ENCODE data around the gene RER1.
A peak's percentile ranks its signal among the peaks of the same experiment; 100 is the strongest.

The RER1 gene

DNA sequence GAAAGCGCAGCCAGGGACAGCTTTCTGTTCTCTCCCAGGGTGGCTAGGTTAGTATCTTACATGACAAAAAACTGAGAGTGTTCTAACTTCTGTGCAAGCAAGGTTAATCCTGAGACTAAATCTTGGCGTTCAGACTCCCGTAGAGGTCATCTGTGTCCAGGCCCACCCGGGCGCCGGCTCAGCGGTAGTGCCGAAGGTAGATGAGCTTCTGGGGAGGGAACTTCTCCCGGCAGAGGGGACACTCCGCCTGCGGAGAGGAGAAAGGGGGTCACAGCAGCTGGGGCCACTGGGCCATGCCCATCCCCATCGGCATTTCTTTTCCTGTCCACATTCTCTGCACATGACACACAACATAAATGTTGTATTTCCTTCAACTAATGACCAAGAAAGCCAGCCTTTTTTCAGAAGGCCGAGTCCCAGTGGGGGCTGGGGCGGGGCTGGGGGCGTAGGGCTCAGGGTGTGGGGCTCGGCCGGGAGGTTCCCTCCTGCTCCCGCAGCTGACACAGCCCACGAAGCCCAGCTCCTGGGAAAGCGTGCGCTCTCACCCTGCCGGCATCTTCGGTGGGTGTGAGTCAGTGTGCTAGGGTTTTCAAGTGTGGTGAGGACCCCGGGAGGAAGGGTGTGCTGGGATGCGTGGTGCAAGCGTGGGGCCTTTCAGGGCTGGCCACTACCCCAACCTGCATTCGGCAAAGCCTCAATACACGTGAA lies 14.1 kb downstream of the RER1 start:
- Histone ChIP-seq H3K36me3 (ENCODE audit: insufficient read depth, low read length) (peaks cover 89% of the 10 kb centered on the region), H3K9ac (ENCODE audit: low read depth, low read length) (no peak overlapping the region), H3K9me3 (ENCODE audit: insufficient read depth, low read depth, low read length) (no peaks in the 10 kb centered on the region), H3K4me1 (ENCODE audit: insufficient read depth, low read length) (no peaks in the 10 kb centered on the region), H3K27ac (ENCODE audit: low read depth, low read length) (no peak overlapping the region), H3K4me3 (ENCODE audit: low read length) (no peak overlapping the region), H3K27me3 (ENCODE audit: insufficient read depth, low read length) (no peaks in the 10 kb centered on the region)
- WGBS = 90% methylated on average over 27 of the region's 28 CpGs

DNA sequence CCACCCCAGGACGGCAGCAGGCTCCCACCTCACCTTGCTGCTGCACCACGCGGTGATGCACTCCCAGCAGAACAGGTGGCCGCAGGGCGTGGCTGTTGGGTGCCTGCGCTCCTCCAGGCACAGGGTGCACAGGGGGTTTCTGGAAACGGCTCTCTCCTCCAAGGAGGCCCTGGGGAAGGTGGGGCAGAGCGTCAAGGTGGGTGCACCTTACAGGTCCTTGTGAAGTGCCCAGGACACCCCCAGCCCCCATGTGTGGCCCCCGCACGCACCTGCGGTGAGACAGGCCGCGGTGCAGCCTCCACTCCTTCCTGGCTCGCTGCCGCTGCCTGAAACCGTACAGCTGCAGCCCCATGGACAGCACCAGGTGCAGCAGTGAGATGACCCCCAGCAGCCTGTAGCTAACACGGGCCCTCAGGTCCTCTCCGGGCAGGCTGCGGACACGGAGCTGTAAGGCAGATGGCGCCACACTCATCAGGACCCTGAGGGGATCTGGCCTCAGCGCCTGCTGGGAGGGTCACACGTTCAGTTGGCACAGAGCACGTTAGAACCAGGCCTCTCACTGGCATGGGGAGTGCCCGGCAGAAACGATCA lies 14.9 kb downstream of the RER1 start:
- Histone ChIP-seq H3K36me3 (ENCODE audit: insufficient read depth, low read length) (peaks cover 84% of the 10 kb centered on the region), H3K4me3 (ENCODE audit: low read length) (no peak overlapping the region), H3K4me1 (ENCODE audit: insufficient read depth, low read length) (no peaks in the 10 kb centered on the region), H3K9ac (ENCODE audit: low read depth, low read length) (no peak overlapping the region), H3K27ac (ENCODE audit: low read depth, low read length) (no peak overlapping the region), H3K9me3 (ENCODE audit: insufficient read depth, low read depth, low read length) (no peaks in the 10 kb centered on the region), H3K27me3 (ENCODE audit: insufficient read depth, low read length) (no peaks in the 10 kb centered on the region)
- whole genome bisulfite sequencing = 90% methylated on average over 26 of the region's 26 CpGs

DNA sequence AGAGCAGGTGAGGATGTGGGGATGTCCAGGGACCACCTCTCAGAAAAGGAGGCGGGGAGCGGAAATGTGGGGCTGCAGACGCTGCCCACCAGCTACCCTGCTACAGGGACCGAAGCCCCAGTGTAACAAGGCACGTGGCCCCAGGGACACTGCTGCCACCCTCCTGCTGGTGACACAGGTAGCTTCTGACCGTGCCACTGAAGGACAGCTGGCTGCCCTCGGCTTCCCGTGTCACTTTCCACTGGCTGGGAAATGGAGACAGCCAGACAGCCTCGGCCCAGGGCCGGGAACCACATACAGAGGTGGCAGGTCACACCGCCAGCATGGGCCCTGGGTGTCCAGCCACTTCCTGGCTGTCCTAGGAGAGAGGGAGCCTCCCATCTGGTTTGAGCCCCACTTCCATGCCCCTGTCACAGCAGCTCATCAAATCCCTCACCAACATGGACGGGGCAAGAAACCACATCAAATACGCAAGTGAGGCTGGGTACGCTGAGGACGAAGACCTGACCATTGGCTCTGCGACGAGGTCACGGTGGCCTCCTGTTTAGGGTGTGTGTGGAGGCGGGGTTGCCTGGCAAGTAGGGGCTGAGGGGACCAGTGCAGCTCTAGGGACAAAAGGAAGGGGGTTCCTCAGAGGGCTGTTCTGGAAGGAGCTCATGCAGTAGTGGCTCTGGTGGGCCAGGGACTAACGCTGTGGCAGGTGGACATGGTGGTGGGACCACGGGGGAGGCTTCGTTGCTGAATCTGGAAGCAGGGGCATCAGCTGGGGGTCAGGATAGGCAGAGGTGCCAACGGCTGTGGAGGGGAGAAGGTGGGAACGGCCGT lies 15.7 kb downstream of the RER1 start:
- Histone ChIP-seq H3K36me3 (ENCODE audit: insufficient read depth, low read length) (peaks cover 76% of the 10 kb centered on the region), H3K27me3 (ENCODE audit: insufficient read depth, low read length) (no peaks in the 10 kb centered on the region), H3K4me3 (ENCODE audit: low read length) (no peak overlapping the region), H3K9me3 (ENCODE audit: insufficient read depth, low read depth, low read length) (no peaks in the 10 kb centered on the region), H3K27ac (ENCODE audit: low read depth, low read length) (no peak overlapping the region), H3K4me1 (ENCODE audit: insufficient read depth, low read length) (no peaks in the 10 kb centered on the region), H3K9ac (ENCODE audit: low read depth, low read length) (no peak overlapping the region)
- 87% methylated on average over 25 of the region's 25 CpGs for WGBS

DNA sequence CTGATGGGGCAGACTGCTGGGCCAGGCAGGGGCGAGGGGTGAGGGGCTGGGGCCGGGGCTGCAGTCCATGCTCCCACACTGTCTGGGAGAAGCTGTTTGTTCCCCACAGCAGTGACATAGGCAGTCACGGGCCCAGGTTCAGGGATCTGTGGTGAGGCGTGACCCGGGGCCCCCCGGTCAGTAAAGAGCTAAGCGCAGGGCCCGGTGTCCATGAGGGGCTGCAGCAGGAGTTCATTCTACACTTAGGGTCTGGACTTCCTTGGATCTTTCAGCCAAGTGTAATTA lies 16.3 kb downstream of the RER1 start:
- WGBS = 93% methylated on average over 8 of the region's 8 CpGs
- H3K27me3 ChIP-seq (ENCODE audit: insufficient read depth, low read length) = no peaks in the 10 kb centered on the region
- no peaks in the 10 kb centered on the region for H3K9me3 ChIP-seq (ENCODE audit: insufficient read depth, low read depth, low read length)
- no peak overlapping the region for H3K27ac ChIP-seq (ENCODE audit: low read depth, low read length)
- no peaks in the 10 kb centered on the region for H3K4me1 ChIP-seq (ENCODE audit: insufficient read depth, low read length)
- H3K9ac ChIP-seq (ENCODE audit: low read depth, low read length) = no peak overlapping the region
- no peak overlapping the region for H3K4me3 ChIP-seq (ENCODE audit: low read length)
- H3K36me3 ChIP-seq (ENCODE audit: insufficient read depth, low read length) = peaks cover 70% of the 10 kb centered on the region

DNA sequence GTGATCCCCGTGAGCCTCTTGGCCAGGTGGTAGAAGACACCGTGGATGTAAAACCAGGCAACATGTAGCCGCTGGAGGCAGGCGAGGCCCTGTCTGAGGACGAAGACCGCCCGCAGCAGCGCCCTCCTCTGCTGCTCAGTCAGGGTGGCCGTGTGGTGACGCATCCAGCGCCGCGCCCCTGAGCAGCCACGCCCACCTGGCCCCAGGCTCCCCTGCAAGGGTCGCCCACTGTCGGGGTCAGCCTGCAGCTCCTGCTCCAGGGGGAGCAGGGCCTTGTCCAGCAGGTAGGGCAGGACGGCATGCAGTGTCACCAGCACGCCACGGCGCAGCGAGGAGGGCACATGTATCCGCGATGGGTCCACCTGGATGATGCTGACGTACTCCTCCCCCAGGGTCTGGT lies 16.8 kb downstream of the RER1 start:
- H3K9me3 ChIP-seq (ENCODE audit: insufficient read depth, low read depth, low read length) = no peaks in the 10 kb centered on the region
- peaks cover under 1% of the 10 kb centered on the region; the same call in 1 of the 2 replicates for H3K4me1 ChIP-seq (ENCODE audit: insufficient read depth, low read length)
- peaks cover 65% of the 10 kb centered on the region for H3K36me3 ChIP-seq (ENCODE audit: insufficient read depth, low read length)
- 93% methylated on average over 24 of the region's 24 CpGs for WGBS
- H3K27me3 ChIP-seq (ENCODE audit: insufficient read depth, low read length) = no peaks in the 10 kb centered on the region
- no peak overlapping the region for H3K4me3 ChIP-seq (ENCODE audit: low read length)
- H3K9ac ChIP-seq (ENCODE audit: low read depth, low read length) = no peak overlapping the region
- no peak overlapping the region for H3K27ac ChIP-seq (ENCODE audit: low read depth, low read length)

DNA sequence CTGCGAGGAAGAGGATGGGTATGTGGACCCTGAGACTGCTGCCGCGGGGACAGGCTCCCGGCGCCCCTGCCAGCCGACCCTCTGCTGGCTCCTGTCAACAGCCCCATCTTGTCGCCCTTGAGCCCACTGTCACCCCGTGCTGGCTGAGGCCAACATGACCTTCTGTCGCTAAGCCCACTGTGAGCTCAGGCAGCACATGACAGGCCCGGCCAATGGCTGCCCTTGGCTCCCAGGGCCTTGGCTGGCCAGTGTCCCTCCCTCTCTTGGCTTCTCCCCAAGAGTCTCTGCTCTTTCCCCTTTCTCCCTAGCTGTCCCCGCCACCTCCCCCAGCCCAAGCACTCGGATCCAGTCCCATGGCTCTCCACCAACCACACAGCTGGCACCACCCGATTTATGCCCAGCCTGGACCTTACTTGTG lies 17.2 kb downstream of the RER1 start:
- Histone ChIP-seq H3K9me3 (ENCODE audit: insufficient read depth, low read depth, low read length) (no peaks in the 10 kb centered on the region), H3K27me3 (ENCODE audit: insufficient read depth, low read length) (no peaks in the 10 kb centered on the region), H3K9ac (ENCODE audit: low read depth, low read length) (no peak overlapping the region), H3K4me1 (ENCODE audit: insufficient read depth, low read length) (peaks cover 5% of the 10 kb centered on the region; the same call in 1 of the 2 replicates), H3K27ac (ENCODE audit: low read depth, low read length) (no peak overlapping the region), H3K4me3 (ENCODE audit: low read length) (no peak overlapping the region), H3K36me3 (ENCODE audit: insufficient read depth, low read length) (peaks cover 61% of the 10 kb centered on the region)
- WGBS = 89% methylated on average over 13 of the region's 13 CpGs

DNA sequence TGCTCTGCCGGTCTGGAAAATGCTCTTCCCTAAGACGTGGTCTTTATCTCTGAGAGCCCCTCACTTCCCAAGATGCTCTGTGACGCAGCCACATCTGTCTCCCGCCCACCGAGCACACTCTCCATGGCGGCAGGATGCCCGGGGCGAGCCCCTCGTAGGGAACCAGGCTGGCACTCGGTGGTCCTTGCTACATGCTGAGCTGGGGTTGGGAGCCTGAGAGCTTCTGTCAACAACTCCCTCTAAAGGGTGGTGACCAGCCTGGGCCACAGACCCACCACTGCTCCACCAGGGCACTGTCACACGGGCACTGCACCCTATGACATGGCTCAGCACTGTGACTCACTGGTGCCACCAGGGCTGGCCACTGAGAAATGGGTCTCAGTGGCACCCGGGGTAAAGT lies 18.1 kb downstream of the RER1 start:
- 95% methylated on average over 12 of the region's 12 CpGs for WGBS
- H3K27me3 ChIP-seq (ENCODE audit: insufficient read depth, low read length) = no peaks in the 10 kb centered on the region
- H3K9me3 ChIP-seq (ENCODE audit: insufficient read depth, low read depth, low read length) = no peaks in the 10 kb centered on the region
- H3K9ac ChIP-seq (ENCODE audit: low read depth, low read length) = no peak overlapping the region
- peaks cover 10% of the 10 kb centered on the region for H3K4me1 ChIP-seq (ENCODE audit: insufficient read depth, low read length)
- H3K36me3 ChIP-seq (ENCODE audit: insufficient read depth, low read length) = peaks cover 52% of the 10 kb centered on the region
- no peak overlapping the region for H3K4me3 ChIP-seq (ENCODE audit: low read length)
- H3K27ac ChIP-seq (ENCODE audit: low read depth, low read length) = no peak overlapping the region

DNA sequence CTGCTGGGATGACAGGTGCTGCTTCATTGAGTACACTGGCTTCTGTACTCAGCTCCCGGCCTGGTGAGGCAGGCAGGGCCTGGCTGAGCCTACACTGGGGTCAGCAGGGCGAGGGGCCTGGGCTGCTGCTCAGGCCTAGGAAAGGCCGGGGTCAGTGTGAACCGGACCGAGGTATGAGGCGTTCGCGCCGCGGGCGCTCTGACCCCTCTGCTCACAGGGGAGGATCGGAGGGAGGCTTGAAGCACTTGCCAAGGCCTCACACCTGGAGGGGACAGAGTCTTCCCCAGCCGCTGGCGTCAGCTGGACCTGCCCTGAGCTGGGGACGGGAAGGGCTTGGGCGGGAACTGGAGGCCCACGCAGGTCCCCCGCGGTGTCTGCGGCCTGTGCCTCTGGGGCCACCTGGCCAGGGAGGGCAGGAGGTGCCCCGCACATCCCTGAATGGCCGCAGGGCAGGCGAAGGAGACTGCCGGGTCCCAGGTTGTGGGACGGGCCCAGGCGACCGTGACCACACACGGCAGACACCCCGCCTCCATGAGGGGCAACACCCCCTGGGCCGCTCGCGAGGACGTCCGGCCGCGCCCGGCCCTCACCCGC lies 20.3 kb downstream of the RER1 start:
- H3K9me3 ChIP-seq (ENCODE audit: insufficient read depth, low read depth, low read length) = no peaks in the 10 kb centered on the region
- H3K4me1 ChIP-seq (ENCODE audit: insufficient read depth, low read length) = peaks cover 10% of the 10 kb centered on the region
- H3K9ac ChIP-seq (ENCODE audit: low read depth, low read length) = peak overlapping the region; percentile 99
- 8% methylated on average over 38 of the region's 38 CpGs for WGBS
- no peaks in the 10 kb centered on the region for H3K27me3 ChIP-seq (ENCODE audit: insufficient read depth, low read length)
- H3K36me3 ChIP-seq (ENCODE audit: insufficient read depth, low read length) = peaks cover 33% of the 10 kb centered on the region
- peak overlapping the region; percentile 99 for H3K4me3 ChIP-seq (ENCODE audit: low read length)
- peak overlapping the region; percentile 85 for H3K27ac ChIP-seq (ENCODE audit: low read depth, low read length)

DNA sequence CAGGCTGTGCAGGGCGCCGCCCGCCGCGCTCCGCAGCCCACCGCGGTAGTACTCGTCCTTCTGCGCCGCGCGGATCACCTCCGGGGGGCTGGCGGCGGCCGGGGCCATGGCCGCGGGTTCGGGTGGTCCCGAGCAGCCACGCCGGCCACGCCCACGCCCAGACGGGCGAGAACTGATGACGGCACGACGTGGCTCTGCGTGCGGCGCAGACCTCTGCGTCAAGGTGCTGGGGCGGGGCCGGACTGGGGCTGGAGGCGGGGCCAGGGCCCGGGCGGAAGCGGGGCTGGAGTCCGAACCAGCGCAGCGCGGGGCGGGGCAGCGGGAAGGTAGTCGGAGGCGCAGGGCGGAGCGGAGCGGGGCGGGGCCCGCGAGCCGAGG lies 20.7 kb downstream of the RER1 start, which contains the start of gene PEX10:
PEX10 (minus strand) TSS at position 170 of the 378 bp plus-strand sequence; CDS start at position 108, 62 bp downstream.
- no peaks in the 10 kb centered on the region for H3K27me3 ChIP-seq (ENCODE audit: insufficient read depth, low read length)
- H3K4me3 ChIP-seq (ENCODE audit: low read length) = peak within 1 kb of the TSS; percentile 99
- H3K27ac ChIP-seq (ENCODE audit: low read depth, low read length) = peak within 1 kb of the TSS; percentile 85
- peaks cover 28% of the 10 kb centered on the region for H3K36me3 ChIP-seq (ENCODE audit: insufficient read depth, low read length)
- peak within 1 kb of the TSS; percentile 99 for H3K9ac ChIP-seq (ENCODE audit: low read depth, low read length)
- no peaks in the 10 kb centered on the region for H3K9me3 ChIP-seq (ENCODE audit: insufficient read depth, low read depth, low read length)
- under 1% methylated on average over 55 of the region's 55 CpGs for WGBS
- H3K4me1 ChIP-seq (ENCODE audit: insufficient read depth, low read length) = peaks cover 10% of the 10 kb centered on the region

DNA sequence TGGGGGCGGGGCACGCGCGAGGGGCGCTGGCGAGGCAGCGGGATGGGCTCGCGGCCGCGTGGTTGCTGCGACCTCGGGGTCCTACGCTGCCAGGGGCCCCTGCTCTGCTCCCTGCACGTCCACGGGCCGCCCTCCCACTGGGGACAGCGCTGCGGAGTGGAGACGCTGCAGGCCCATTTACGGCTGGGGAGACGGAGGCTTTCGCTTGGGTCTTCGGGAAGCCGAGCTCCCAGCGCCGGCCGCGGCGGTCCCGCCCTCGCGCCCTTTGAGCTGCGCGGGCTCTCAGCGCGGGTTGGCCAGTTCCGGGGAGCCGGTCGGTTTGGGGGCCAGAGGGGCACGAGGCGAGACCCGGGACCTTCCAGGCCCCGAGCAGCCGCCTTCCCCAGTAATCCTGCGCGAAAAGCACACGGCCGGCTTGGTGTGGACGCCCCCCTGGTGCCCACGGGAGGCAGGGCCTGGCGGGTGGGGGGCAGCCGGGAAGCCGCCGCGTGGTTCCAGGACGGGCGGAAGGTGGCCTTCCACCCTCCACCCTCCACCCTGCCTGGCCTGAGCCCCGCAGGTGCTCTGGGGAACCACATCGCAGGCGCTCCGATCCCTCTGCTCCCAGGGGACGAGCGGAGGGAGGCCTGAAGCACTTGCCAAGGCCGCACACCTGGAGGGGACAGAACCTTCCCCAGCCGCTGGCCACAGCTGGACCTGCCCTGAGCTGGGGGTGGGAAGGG lies 21.3 kb downstream of the RER1 start:
- Histone ChIP-seq H3K4me1 (ENCODE audit: insufficient read depth, low read length) (peaks cover 10% of the 10 kb centered on the region), H3K4me3 (ENCODE audit: low read length) (peak overlapping the region; percentile 99), H3K36me3 (ENCODE audit: insufficient read depth, low read length) (peaks cover 23% of the 10 kb centered on the region), H3K27me3 (ENCODE audit: insufficient read depth, low read length) (no peaks in the 10 kb centered on the region), H3K9me3 (ENCODE audit: insufficient read depth, low read depth, low read length) (no peaks in the 10 kb centered on the region), H3K27ac (ENCODE audit: low read depth, low read length) (peak overlapping the region; percentile 62; the same call in 1 of the 2 replicates), H3K9ac (ENCODE audit: low read depth, low read length) (peak overlapping the region; percentile 95)
- 2% methylated on average over 66 of the region's 66 CpGs for WGBS

Measured in HUES64 (cell line).